GM10248 (cell line): ENCODE data around the gene OSBPL1A.

Experiments
- CTCF ChIA-PET: fragments of 300-600 bp; sonication (Branson Sonifier 250); formaldehyde crosslinking; extraction: SDS; loops from one replicate; lab custom pipeline; 2021; ENCODE audit warnings: antibody characterized with exemption; lab: Yijun Ruan, JAX
- POLR2A ChIA-PET: fragments of 350-650 bp; sonication (Branson Sonifier 250); formaldehyde crosslinking; extraction: SDS; loops from one replicate; lab custom pipeline; 2020; ENCODE audit warnings: antibody characterized with exemption; lab: Yijun Ruan, JAX
- DNase-seq: peaks from one replicate; pipeline ENCODE4 v3.0.0; 2012; ENCODE audit errors: extremely low spot score
- TF ChIP-seq, protein P1 (sequence below): IDR thresholded peaks from 2 replicates; pipeline ENCODE4 v1.5.1; 2012; ENCODE audit warnings: mild to moderate bottlenecking, low read depth; ENCODE audit errors: extremely low read depth, missing control alignments, control extremely low read depth

OSBPL1A gene

DNA sequence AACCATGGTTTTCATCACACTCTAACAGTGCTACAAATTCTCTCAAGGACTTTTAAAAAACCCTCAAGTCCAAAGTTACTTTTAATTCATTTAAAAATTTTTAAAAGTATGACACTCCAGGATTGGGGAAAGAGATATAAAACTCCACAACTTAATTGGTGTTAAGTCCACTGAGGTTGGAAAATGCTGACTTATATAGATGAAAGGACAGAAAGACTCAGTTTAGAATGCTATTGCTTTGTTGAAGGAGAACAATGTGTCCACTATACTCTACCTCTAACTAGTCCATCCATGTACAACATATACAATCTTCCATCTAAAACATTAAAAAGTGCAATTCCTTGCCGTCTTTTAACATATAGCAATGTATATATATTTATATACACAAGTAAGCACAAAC lies 217.6 kb downstream of the OSBPL1A start:
- TF ChIP-seq, protein P1, sequence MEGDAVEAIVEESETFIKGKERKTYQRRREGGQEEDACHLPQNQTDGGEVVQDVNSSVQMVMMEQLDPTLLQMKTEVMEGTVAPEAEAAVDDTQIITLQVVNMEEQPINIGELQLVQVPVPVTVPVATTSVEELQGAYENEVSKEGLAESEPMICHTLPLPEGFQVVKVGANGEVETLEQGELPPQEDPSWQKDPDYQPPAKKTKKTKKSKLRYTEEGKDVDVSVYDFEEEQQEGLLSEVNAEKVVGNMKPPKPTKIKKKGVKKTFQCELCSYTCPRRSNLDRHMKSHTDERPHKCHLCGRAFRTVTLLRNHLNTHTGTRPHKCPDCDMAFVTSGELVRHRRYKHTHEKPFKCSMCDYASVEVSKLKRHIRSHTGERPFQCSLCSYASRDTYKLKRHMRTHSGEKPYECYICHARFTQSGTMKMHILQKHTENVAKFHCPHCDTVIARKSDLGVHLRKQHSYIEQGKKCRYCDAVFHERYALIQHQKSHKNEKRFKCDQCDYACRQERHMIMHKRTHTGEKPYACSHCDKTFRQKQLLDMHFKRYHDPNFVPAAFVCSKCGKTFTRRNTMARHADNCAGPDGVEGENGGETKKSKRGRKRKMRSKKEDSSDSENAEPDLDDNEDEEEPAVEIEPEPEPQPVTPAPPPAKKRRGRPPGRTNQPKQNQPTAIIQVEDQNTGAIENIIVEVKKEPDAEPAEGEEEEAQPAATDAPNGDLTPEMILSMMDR: no peak
- CTCF ChIA-PET: interaction anchor here (1.3 to 1.5 kb wide), 2 partner anchors 9 to 24 kb away, joined by 3 to 4 read pairs; no protein-coding TSS in a partner anchor
- POLR2A ChIA-PET: no interaction called here
- DNase-seq: no peak

DNA sequence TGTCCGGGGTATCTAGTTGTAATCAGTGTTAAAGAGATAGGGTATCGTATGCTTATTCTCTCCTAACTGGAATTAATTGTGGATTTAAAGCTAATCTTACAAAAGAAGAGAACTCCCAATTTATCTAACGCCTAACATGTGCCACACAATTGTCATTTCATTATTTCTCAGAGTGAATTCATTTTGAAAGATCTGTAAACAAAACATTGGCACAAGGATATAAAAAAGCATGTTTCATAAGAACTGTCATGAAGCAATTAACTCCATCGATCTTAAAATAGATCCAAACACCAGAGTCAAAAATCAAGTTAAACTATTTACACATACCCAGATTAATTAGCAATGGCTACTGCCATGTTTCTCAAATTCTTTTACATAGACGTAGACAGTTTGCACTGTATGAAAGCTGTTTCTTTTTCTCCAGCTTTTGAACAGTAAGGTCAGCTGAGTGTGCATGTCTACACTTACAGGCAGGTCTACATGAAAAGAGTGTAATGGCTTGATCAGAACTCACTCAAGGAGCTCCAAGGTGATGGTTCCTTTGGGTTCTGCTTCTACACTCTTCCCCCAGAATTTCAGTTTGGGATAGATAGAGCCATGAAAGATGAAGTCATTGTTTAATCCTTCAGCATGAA lies 220.0 kb downstream of the OSBPL1A start:
- ChIA-PET POLR2A (no interaction called here), CTCF (interaction anchor here (0.8 to 3.2 kb wide), 12 partner anchors 12 to 312 kb away, joined by 3 to 106 read pairs (median 6); partner anchors contain the start of gene CABYR)
- no peak for DNase-seq
- TF ChIP-seq, protein P1: no peak

DNA sequence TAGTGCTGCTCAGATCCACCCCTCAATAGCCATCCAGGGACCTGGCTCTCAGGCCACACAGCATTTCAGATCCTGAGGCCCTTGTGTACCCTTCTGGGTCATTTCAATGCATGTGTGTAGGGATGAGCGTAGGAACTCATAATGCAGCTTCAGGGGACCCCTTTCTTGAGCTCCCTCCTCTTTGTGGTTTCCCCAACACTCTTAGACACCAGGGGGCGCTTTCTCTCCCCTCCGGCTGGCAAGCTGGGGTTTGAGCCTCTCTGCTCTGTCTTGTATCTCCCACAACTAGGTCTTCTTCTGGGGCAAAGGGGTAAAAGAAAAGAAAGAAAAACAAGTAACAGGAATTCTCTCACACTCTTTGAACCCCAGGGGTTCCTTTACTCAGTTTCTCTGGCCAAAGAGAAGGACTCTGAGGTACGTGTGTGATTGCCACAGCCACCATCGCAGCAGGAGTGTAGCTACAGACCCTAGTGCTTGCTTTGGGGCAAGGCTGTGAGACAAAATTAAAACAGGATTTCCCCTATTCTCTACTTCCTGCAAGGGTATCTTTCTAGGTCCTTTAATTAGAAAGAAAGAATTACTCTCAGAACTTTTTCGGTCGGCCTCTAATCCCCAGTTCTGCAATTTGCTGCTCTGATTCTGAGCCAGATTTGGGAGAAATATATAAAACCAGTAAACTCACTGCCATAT lies 220.8 kb downstream of the OSBPL1A start:
- peak; percentile 66 for DNase-seq
- TF ChIP-seq, protein P1: peak; percentile 79
- ChIA-PET CTCF (interaction anchor here (0.7 to 3.2 kb wide), 25 partner anchors 10 to 495 kb away, joined by 3 to 106 read pairs (median 4); partner anchors contain the start of gene CABYR), POLR2A (no interaction called here)

DNA sequence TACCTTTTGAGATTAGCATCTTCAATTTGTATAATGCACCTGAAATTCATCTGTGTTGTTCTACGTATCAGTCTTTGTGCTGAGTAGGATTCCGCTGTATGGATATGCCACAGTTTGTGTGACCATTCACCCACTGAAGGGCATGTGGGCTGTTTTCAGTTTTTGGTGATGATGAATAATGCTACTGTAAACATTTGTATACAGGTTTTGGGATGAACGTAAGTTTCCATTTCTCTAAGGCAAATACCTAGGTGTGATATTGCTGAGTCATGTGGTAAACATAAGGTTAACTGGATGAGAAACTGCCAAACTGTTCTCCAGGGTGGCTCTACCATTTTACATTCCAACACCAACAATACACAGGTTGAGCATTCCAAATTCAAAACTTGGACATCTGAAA lies 223.6 kb downstream of the OSBPL1A start:
- DNase-seq: no peak
- ChIA-PET CTCF (interaction anchor here (0.9 to 1.8 kb wide), 2 partner anchors 14 to 315 kb away, joined by 5 read pairs; no protein-coding TSS in a partner anchor), POLR2A (no interaction called here)
- TF ChIP-seq, protein P1: no peak

DNA sequence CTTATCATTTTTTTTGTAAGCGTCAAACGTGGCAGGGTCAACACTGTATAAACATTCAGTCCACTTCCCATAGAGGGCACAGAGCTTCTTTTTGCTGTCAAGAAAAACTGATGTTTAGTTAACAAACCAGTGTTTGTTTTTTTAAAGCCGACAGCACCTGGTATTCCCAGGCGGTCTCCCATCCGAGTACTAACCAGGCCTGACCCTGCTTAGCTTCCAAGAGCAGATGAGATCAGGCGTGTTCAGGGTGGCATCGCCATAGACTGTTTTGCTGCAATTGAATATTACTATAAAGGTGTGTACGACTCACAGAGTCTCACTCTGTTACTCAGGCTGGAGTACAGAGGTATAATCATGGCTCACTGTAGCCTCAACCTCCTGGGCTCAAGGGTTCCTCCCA lies 227.3 kb downstream of the OSBPL1A start:
- CTCF ChIA-PET: interaction anchor here (1.4 kb wide), 1 partner anchor 29 kb away, joined by 3 read pairs; no protein-coding TSS in a partner anchor
- DNase-seq: no peak
- POLR2A ChIA-PET: no interaction called here
- TF ChIP-seq, protein P1: no peak

DNA sequence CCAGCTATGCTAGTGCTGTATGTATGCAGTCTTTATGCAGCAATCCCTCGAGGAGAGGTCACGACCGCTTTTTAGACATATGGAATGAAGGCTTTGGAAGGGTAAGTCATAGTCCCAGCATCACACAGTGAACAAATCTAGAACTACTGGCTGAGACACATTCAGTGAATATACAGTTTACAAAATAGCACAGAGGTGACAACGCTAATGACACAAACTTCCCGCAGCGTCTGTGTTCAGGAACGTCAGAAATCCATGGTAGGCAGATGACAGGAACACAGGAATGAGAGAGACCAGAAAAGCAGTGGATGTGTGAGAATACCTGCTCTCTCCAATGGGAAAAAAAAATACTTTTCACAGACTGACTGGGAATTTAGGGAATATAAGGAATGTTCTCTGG lies 229.1 kb downstream of the OSBPL1A start:
- ChIA-PET CTCF (no interaction called here), POLR2A (no interaction called here)
- DNase-seq: no peak

More for the DNA sequence above, 229.1 kb downstream of the OSBPL1A start:
- TF ChIP-seq, protein P1: no peak
